Loucy (cell line): Measurements from ENCODE around the gene SYNE2.

ENCODE experiments used
- EZH2phosphoT487 ChIP-seq: fragments of 200-600 bp; IDR thresholded peaks from 2 replicates; pipeline ENCODE4 v1.6.1; 2018; ENCODE audit warnings: antibody characterized with exemption, mild to moderate bottlenecking, moderate library complexity, borderline replicate concordance
- TF ChIP-seq, protein P1 (sequence below): fragments of 200-600 bp; sonication (generic); conservative IDR thresholded peaks from 2 replicates; pipeline ENCODE4 v1.5.1; 2014; ENCODE audit warnings: mild to moderate bottlenecking, antibody characterized with exemption, low read length

DNA sequence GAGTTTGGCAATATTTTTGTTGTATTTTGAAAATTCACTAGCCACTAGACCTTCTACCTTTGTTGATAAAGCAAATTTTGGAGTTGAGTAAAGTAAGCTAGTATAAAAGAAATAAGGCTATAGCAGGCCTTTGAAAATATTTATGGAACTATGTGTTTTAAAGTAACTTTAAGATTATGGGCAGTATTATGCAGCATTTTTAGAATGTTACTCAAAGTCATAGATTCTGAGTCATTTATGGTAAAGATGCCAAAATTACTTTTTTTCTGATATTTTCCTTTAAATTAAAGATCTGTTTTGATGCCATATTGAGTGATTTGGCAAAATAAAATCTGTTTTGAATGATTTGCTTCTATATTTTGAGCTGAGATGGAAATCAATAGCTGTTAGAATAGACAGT is 57.2 kb downstream of the SYNE2 start:
- TF ChIP-seq, protein P1, sequence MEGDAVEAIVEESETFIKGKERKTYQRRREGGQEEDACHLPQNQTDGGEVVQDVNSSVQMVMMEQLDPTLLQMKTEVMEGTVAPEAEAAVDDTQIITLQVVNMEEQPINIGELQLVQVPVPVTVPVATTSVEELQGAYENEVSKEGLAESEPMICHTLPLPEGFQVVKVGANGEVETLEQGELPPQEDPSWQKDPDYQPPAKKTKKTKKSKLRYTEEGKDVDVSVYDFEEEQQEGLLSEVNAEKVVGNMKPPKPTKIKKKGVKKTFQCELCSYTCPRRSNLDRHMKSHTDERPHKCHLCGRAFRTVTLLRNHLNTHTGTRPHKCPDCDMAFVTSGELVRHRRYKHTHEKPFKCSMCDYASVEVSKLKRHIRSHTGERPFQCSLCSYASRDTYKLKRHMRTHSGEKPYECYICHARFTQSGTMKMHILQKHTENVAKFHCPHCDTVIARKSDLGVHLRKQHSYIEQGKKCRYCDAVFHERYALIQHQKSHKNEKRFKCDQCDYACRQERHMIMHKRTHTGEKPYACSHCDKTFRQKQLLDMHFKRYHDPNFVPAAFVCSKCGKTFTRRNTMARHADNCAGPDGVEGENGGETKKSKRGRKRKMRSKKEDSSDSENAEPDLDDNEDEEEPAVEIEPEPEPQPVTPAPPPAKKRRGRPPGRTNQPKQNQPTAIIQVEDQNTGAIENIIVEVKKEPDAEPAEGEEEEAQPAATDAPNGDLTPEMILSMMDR, result no peak
- TF ChIP-seq EZH2phosphoT487, result no peak
